Endothelial cell of umbilical vein (primary cell): ENCODE data around the gene EDRF1. TPM values are rescaled to one million over a fixed set of nuclear protein-coding genes. Genes with fewer than 3 reads are reported as not detected.

Experiments
- BruUV-seq: library from RNA; stranded (reverse); fragments of 400-500 nt; replicated peaks from 2 replicates; lab custom pipeline; 2021; lab: Mats Ljungman, UMichigan
- CTCF ChIA-PET: fragments of 300-600, 350-600 bp; sonication (Branson Sonifier 250); formaldehyde crosslinking; loops from one replicate; lab custom pipeline; 2021; ENCODE audit warnings: antibody characterized with exemption, inconsistent platforms; lab: Charles Lee
- POLR2A ChIA-PET: fragments of 300-600, 350-600 bp; sonication (Branson Sonifier 250); formaldehyde crosslinking; loops from one replicate; lab custom pipeline; 2021; ENCODE audit warnings: antibody characterized with exemption, inconsistent platforms; lab: Charles Lee
- DNase-seq: peaks from one replicate; pipeline ENCODE4 v3.0.0-alpha.2; 2011; ENCODE audit warnings: low read depth, low spot score
- FAIRE-seq: peaks from 2 replicates; lab custom pipeline; 2011; peaks lifted over from hg19 to GRCh38; lab: Jason Lieb, UNC
- H2AFZ ChIP-seq: 2 replicates; pipeline ENCODE4 v1.6.0; 2012; ENCODE audit warnings: low read depth, low read length, control low read depth, inconsistent platforms
- H3K27ac ChIP-seq: 2 replicates; pipeline ENCODE4 v1.5.1; 2011; ENCODE audit warnings: low read depth, mild to moderate bottlenecking, control low read depth, low read length, moderate library complexity; ENCODE audit not compliant: insufficient read depth
- H3K27me3 ChIP-seq, 2 experiments: 2 replicates each; pipeline versions ENCODE4 v1.6.0 to v1.6.1; 2011; ENCODE audit warnings: low read length in 2 of 2, mixed read lengths in 1 of 2; ENCODE audit not compliant: control insufficient read depth in 2 of 2, insufficient read depth in 2 of 2
- H3K36me3 ChIP-seq, 2 experiments: 2 replicates in 1 of 2; 3 replicates in 1 of 2; pipeline ENCODE4 v1.5.1; 2011; ENCODE audit warnings: low read length in 2 of 2, mild to moderate bottlenecking in 1 of 2, moderate library complexity in 1 of 2; ENCODE audit not compliant: control insufficient read depth in 2 of 2, insufficient read depth in 2 of 2; ENCODE audit errors: extremely low read depth in 1 of 2
- H3K4me1 ChIP-seq: 3 replicates; pipeline ENCODE4 v1.5.1; 2011; ENCODE audit warnings: mild to moderate bottlenecking, low read length; ENCODE audit not compliant: control insufficient read depth, insufficient read depth; ENCODE audit errors: extremely low read depth
- H3K4me2 ChIP-seq: 2 replicates; pipeline ENCODE4 v1.6.1; 2011; ENCODE audit warnings: low read length, control low read depth, mixed read lengths; ENCODE audit not compliant: insufficient read depth
- H3K4me3 ChIP-seq, 3 experiments: fragments of 200-600 bp in 1 of 3; sonication (generic), shearing (Covaris generic) in 1 of 3; replicated peaks in 1 of 3; 2 replicates each; pipeline ENCODE4 v1.5.1; 2011 to 2016; ENCODE audit warnings: control low read depth in 3 of 3, low read length in 3 of 3, mild to moderate bottlenecking in 2 of 3, inconsistent platforms in 1 of 3, low read depth in 1 of 3, moderate library complexity in 1 of 3; ENCODE audit not compliant: insufficient read depth in 1 of 3
- H3K79me2 ChIP-seq: 2 replicates; pipeline ENCODE4 v1.6.0; 2012; ENCODE audit warnings: low read length, inconsistent platforms; ENCODE audit not compliant: control insufficient read depth, insufficient read depth
- H3K9ac ChIP-seq: replicated peaks from 2 replicates; pipeline ENCODE3; 2011; ENCODE audit warnings: low read length, control low read depth; ENCODE audit not compliant: insufficient read depth; ENCODE audit errors: extremely low read depth
- H3K9me1 ChIP-seq: replicated peaks from 3 replicates; pipeline ENCODE4 v1.6.0; 2011; ENCODE audit warnings: mild to moderate bottlenecking, low read length; ENCODE audit not compliant: control insufficient read depth, insufficient read depth; ENCODE audit errors: extremely low read depth
- H3K9me3 ChIP-seq: replicated peaks from 2 replicates; pipeline ENCODE4 v1.5.1; 2012; ENCODE audit warnings: low read length, inconsistent platforms; ENCODE audit not compliant: control insufficient read depth, insufficient read depth
- H4K20me1 ChIP-seq: replicated peaks from 2 replicates; pipeline ENCODE3; 2011; ENCODE audit warnings: mild to moderate bottlenecking, low read length; ENCODE audit not compliant: control insufficient read depth, insufficient read depth; ENCODE audit errors: extremely low read depth
- EZH2 ChIP-seq: IDR thresholded peaks from 2 replicates; pipeline ENCODE4 v1.6.1; 2012; ENCODE audit warnings: borderline replicate concordance, low read depth, mild to moderate bottlenecking, moderate library complexity, low read length, inconsistent platforms; ENCODE audit not compliant: severe bottlenecking
- FOS ChIP-seq: IDR thresholded peaks from 2 replicates; pipeline ENCODE4 v1.6.1; 2011; ENCODE audit warnings: mild to moderate bottlenecking, low read length, moderate library complexity, borderline replicate concordance; ENCODE audit not compliant: insufficient read depth
- GATA2 ChIP-seq: IDR thresholded peaks from 2 replicates; pipeline ENCODE4 v1.7.0; 2011; ENCODE audit warnings: low read depth, mild to moderate bottlenecking, moderate library complexity, mixed read lengths, low read length; ENCODE audit not compliant: insufficient read length, insufficient read depth
- JUN ChIP-seq: IDR thresholded peaks from 2 replicates; pipeline ENCODE4 v1.6.1; 2011; ENCODE audit warnings: borderline replicate concordance, low read depth; ENCODE audit not compliant: insufficient read length, insufficient read depth
- MYC ChIP-seq: IDR thresholded peaks from one replicate; pipeline ENCODE4 v1.6.1; 2011; ENCODE audit warnings: mild to moderate bottlenecking, low read depth, low read length
- POLR2A ChIP-seq: IDR thresholded peaks from 2 replicates; pipeline ENCODE4 v1.6.1; 2012; ENCODE audit warnings: low read depth, mild to moderate bottlenecking, control low read depth, low read length
- POLR2AphosphoS5 ChIP-seq: IDR thresholded peaks from 2 replicates; pipeline ENCODE4 v1.6.1; 2012; ENCODE audit warnings: low read depth, mild to moderate bottlenecking, control low read depth, low read length, moderate library complexity; ENCODE audit not compliant: insufficient read depth
- dilution Hi-C: fragments of 300-500 bp; cut with MboI; formaldehyde crosslinking; loops from one replicate; pipeline ENCODE4 v1.15.0; 2019; ENCODE audit warnings: low sequenced_read_pairs; ENCODE audit not compliant: extremely low pct_ligation_motif_present
- intact Hi-C: fragments of 100-400 bp; cut with micrococcal nuclease; formaldehyde crosslinking; loops from one replicate; pipeline ENCODE4 v1.10.0; 2022
- polyA plus RNA-seq, 4 experiments: library from polyadenylated mRNA; depleted of rRNA in 3 of 4; stranded (reverse) in 3 of 4; unstranded in 1 of 4; fragments of >200 nt; gene quantifications; 2 replicates each; pipeline versions ENCODE4 v1.2.1 to v1.2.3, GENCODE V29; 2011 to 2012; ENCODE audit warnings: missing spikeins in 1 of 4
- total RNA-seq: library from RNA; stranded (reverse); gene quantifications from 2 replicates; pipeline ENCODE4 v1.2.3, GENCODE V29; 2021
- TF ChIP-seq, protein P1 (sequence below): IDR thresholded peaks from 2 replicates; pipeline ENCODE4 v1.6.1; 2011; ENCODE audit not compliant: insufficient read depth, insufficient read length
- TF ChIP-seq, protein P2 (sequence below), 2 donors: IDR thresholded peaks; 1 replicate in 1 of 2; 2 replicates in 1 of 2; pipeline ENCODE4 v1.5.1; 2011; ENCODE audit warnings: low read length in 2 of 2, mild to moderate bottlenecking in 2 of 2, moderate library complexity in 2 of 2, control low read depth in 1 of 2, inconsistent platforms in 1 of 2, low read depth in 1 of 2; ENCODE audit not compliant: insufficient read depth in 1 of 2; ENCODE audit errors: extremely low read depth in 1 of 2

EDRF1 gene
- total and polyA plus RNA-seq, 2 donors (not counting 3 experiments of a cell fraction or from before 2014, with no cell fraction given), result 11.6 to 27.8 TPM

DNA sequence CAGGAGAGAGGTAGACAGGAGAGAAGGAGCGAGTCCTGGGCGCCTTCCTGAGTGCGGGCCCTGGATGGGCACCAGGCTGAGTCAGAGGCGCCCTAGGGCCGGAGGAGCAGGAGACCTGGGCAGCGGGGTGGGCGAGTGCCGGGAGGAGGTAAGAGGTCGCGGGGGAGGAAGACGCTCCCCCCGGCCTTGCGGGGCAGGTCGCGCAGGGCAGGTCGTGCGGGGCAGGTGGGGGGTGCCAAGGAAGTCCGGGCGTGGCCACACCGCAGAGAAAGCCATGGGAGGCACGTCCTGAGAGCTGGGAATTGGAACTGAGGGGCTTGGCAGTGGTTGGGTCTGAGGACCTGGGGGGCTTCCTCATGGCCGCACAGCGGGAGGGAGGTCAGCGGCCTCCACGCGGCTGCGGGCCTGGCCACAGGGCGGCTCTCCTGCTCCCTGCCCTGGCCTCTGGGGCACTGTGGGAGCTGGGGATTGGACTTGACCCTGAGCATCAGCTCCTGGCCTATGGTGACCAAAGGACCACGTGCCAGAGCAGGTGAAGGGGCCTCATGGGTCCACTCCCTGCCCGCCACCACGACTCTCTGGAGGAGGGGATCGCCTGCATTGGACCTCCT lies 55.2 kb downstream of the EDRF1 start:
- no peaks in the 10 kb centered on the region for H3K4me1 ChIP-seq
- dilution Hi-C loops (no loop called here), intact Hi-C loops (no loop called here)
- POLR2A ChIA-PET, result no interaction called here
- H3K9ac ChIP-seq, result no peak overlapping the region
- H3K9me3 ChIP-seq, result no peaks in the 10 kb centered on the region
- no peak overlapping the region for H2AFZ ChIP-seq
- no peak overlapping the region for H3K4me3 ChIP-seq
- BruUV-seq, result no TSS peak
- no peak for TF ChIP-seq JUN
- TF ChIP-seq POLR2AphosphoS5, result no peak
- TF ChIP-seq EZH2, result no peak
- no peak for TF ChIP-seq FOS
- no peak for TF ChIP-seq MYC
- TF ChIP-seq GATA2, result no peak
- TF ChIP-seq POLR2A, result no peak
- TF ChIP-seq, protein P1, sequence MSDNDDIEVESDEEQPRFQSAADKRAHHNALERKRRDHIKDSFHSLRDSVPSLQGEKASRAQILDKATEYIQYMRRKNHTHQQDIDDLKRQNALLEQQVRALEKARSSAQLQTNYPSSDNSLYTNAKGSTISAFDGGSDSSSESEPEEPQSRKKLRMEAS, result no peak
- TF ChIP-seq, protein P2, sequence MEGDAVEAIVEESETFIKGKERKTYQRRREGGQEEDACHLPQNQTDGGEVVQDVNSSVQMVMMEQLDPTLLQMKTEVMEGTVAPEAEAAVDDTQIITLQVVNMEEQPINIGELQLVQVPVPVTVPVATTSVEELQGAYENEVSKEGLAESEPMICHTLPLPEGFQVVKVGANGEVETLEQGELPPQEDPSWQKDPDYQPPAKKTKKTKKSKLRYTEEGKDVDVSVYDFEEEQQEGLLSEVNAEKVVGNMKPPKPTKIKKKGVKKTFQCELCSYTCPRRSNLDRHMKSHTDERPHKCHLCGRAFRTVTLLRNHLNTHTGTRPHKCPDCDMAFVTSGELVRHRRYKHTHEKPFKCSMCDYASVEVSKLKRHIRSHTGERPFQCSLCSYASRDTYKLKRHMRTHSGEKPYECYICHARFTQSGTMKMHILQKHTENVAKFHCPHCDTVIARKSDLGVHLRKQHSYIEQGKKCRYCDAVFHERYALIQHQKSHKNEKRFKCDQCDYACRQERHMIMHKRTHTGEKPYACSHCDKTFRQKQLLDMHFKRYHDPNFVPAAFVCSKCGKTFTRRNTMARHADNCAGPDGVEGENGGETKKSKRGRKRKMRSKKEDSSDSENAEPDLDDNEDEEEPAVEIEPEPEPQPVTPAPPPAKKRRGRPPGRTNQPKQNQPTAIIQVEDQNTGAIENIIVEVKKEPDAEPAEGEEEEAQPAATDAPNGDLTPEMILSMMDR (IDR thresholded peaks at IDR 0.05; ENCODE audit: extremely low read depth in 1 of 2, insufficient read depth in 1 of 2, low read depth in 1 of 2, low read length in 2 of 2), result no peak
- H3K27ac ChIP-seq, result no peak overlapping the region
- peaks cover 0 to 2% of the 10 kb centered on the region in 2 experiments for H3K27me3 ChIP-seq
- H3K36me3 ChIP-seq, result no peaks in the 10 kb centered on the region
- H3K79me2 ChIP-seq, result no peaks in the 10 kb centered on the region
- DNase-seq (no peak), FAIRE-seq (no peak)
- CTCF ChIA-PET, result no interaction called here
- H4K20me1 ChIP-seq, result no peaks in the 10 kb centered on the region
- no peaks in the 10 kb centered on the region for H3K9me1 ChIP-seq
- H3K4me2 ChIP-seq, result no peak overlapping the region
